ENCODE measurements around the gene LRP1B.

DNA sequence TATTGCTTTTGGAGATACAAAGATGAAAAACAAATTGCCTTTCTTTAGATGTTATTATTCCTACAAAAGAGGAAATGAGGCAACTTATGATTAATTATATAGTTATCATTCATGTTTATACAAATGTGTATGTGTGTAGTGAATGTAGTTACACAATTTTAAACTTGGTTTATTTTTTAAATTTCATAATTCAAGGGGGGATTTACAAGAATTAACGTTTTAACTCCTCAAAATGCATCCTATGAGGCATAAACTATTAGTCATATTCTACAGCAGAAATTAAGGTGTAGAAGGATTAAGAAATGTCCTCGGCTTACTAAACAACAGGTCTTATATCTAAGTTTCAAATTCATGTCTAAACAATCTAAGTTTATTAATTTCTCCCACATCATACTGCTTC lies 1545.8 kb downstream of the LRP1B start:
- TF ChIP-seq, protein P1, sequence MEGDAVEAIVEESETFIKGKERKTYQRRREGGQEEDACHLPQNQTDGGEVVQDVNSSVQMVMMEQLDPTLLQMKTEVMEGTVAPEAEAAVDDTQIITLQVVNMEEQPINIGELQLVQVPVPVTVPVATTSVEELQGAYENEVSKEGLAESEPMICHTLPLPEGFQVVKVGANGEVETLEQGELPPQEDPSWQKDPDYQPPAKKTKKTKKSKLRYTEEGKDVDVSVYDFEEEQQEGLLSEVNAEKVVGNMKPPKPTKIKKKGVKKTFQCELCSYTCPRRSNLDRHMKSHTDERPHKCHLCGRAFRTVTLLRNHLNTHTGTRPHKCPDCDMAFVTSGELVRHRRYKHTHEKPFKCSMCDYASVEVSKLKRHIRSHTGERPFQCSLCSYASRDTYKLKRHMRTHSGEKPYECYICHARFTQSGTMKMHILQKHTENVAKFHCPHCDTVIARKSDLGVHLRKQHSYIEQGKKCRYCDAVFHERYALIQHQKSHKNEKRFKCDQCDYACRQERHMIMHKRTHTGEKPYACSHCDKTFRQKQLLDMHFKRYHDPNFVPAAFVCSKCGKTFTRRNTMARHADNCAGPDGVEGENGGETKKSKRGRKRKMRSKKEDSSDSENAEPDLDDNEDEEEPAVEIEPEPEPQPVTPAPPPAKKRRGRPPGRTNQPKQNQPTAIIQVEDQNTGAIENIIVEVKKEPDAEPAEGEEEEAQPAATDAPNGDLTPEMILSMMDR (IDR thresholded peaks at IDR 0.05; ENCODE audit: borderline replicate concordance, extremely low read depth, low read length, poor library complexity, severe bottlenecking): no peak
- TF ChIP-seq EZH2 (IDR thresholded peaks at IDR 0.05; ENCODE audit: borderline replicate concordance, low read depth, low read length, severe bottlenecking): no peak

Data from DND-41 (cell line).